HepG2 (cell line): ENCODE measurements around the gene FIBCD1. TPM values are rescaled to one million over a fixed set of nuclear protein-coding genes. Genes with fewer than 3 reads are reported as not detected.

Experiments used
- ATAC-seq: fragments of 200-7000 bp; cut with Tn5 transposase; 3 replicates; pipeline ENCODE4 v1.9.1; 2020; ENCODE audit warnings: mild to moderate bottlenecking, moderate library complexity
- BruUV-seq: library from RNA; stranded (reverse); fragments of 400-500 nt; replicated peaks from 2 replicates; lab custom pipeline; 2021; lab: Mats Ljungman, UMichigan
- CTCF ChIA-PET: fragments of 300-600 bp; formaldehyde crosslinking; extraction: SDS; loops from one replicate; lab custom pipeline; 2021; ENCODE audit warnings: low total read pairs, inconsistent platforms, low intra/inter-chr PET ratio; lab: Yijun Ruan, JAX
- POLR2A ChIA-PET: fragments of 350-600 bp; sonication (Branson Sonifier 250); formaldehyde crosslinking; loops from one replicate; lab custom pipeline; 2020; ENCODE audit warnings: antibody characterized with exemption, inconsistent platforms; lab: Yijun Ruan, JAX
- DNase-seq: peaks from one replicate; pipeline ENCODE4 v3.0.0-alpha.2; 2015; ENCODE audit warnings: low spot score
- FAIRE-seq: peaks from 3 replicates; lab custom pipeline; 2011; peaks lifted over from hg19 to GRCh38; lab: Jason Lieb, UNC
- H2AFZ ChIP-seq: one replicate; pipeline ENCODE4 v1.6.1; 2011; ENCODE audit warnings: low read length, inconsistent platforms
- H3K27ac ChIP-seq: fragments of 300-600 bp; 3 replicates; pipeline ENCODE4 v1.8.0; 2011; ENCODE audit warnings: mixed run types, mild to moderate bottlenecking, mixed read lengths, low read length, inconsistent platforms; ENCODE audit not compliant: insufficient read depth; ENCODE audit errors: extremely low read length
- H3K27me3 ChIP-seq, 2 experiments: fragments of 200-600 bp in 1 of 2; 2 replicates in 1 of 2; 3 replicates in 1 of 2; pipeline versions ENCODE4 v1.6.0 to v1.8.0; 2011; ENCODE audit warnings: low read length in 2 of 2, mild to moderate bottlenecking in 2 of 2, moderate library complexity in 2 of 2, inconsistent platforms in 1 of 2; ENCODE audit not compliant: insufficient read depth in 2 of 2, control insufficient read depth in 1 of 2
- H3K36me3 ChIP-seq, 2 experiments: fragments of 200-600 bp in 1 of 2; replicated peaks in 1 of 2; 2 replicates in 1 of 2; 3 replicates in 1 of 2; pipeline versions ENCODE4 v1.5.1 to v1.8.0; 2011; ENCODE audit warnings: low read length in 2 of 2, inconsistent platforms in 1 of 2; ENCODE audit not compliant: insufficient read depth in 2 of 2, control insufficient read depth in 1 of 2
- H3K4me1 ChIP-seq: 2 replicates; pipeline ENCODE4 v1.5.1; 2012; ENCODE audit warnings: low read length, inconsistent platforms; ENCODE audit not compliant: insufficient read depth
- H3K4me2 ChIP-seq: 2 replicates; pipeline ENCODE4 v1.6.0; 2011; ENCODE audit warnings: low read depth, low read length, inconsistent platforms
- H3K4me3 ChIP-seq, 3 experiments: fragments of 200-600 bp in 1 of 3; sonication (generic), shearing (Covaris generic) in 1 of 3; replicated peaks in 1 of 3; 2 replicates each; pipeline ENCODE4 v1.5.1; 2011 to 2016; ENCODE audit warnings: low read length in 3 of 3, inconsistent platforms in 2 of 3, low read depth in 2 of 3, mild to moderate bottlenecking in 2 of 3, control low read depth in 1 of 3, mixed read lengths in 1 of 3; ENCODE audit not compliant: insufficient read depth in 1 of 3
- H3K79me2 ChIP-seq: one replicate; pipeline ENCODE4 v1.6.1; 2011; ENCODE audit warnings: low read length, inconsistent platforms; ENCODE audit not compliant: insufficient read depth
- H3K9ac ChIP-seq: 2 replicates; pipeline ENCODE4 v1.6.0; 2011; ENCODE audit warnings: mild to moderate bottlenecking, low read depth, low read length, inconsistent platforms; ENCODE audit not compliant: insufficient read depth
- H3K9me3 ChIP-seq: 2 replicates; pipeline ENCODE4 v1.5.1; 2012; ENCODE audit warnings: mild to moderate bottlenecking, low read length
- H4K20me1 ChIP-seq: 2 replicates; pipeline ENCODE4 v1.6.0; 2011; ENCODE audit warnings: inconsistent platforms, mild to moderate bottlenecking, low read length, moderate library complexity; ENCODE audit not compliant: insufficient read depth
- ARID5B ChIP-seq: IDR thresholded peaks from 2 replicates; pipeline ENCODE4 v1.4.0; 2020; ENCODE audit warnings: mild to moderate bottlenecking, missing genetic modification reagents
- CEBPG ChIP-seq: IDR thresholded peaks from 2 replicates; pipeline ENCODE4 v1.6.1; 2016
- HDAC1 ChIP-seq: sonication (generic); formaldehyde crosslinking; IDR thresholded peaks from 2 replicates; pipeline ENCODE4 v1.5.1; 2020; ENCODE audit warnings: mild to moderate bottlenecking, missing genetic modification reagents
- HOXA3 ChIP-seq: sonication (generic); formaldehyde crosslinking; IDR thresholded peaks from 2 replicates; pipeline ENCODE4 v1.5.0; 2020; ENCODE audit warnings: missing genetic modification reagents
- KDM3A ChIP-seq: IDR thresholded peaks from 2 replicates; pipeline ENCODE4 v1.6.1; 2018; ENCODE audit warnings: low read depth, missing compliant biosample characterization
- MED1 ChIP-seq: sonication (generic); formaldehyde crosslinking; IDR thresholded peaks from 2 replicates; pipeline ENCODE4 v1.4.0; 2020; ENCODE audit warnings: missing genetic modification reagents
- RNF2 ChIP-seq: fragments of 450-650 bp; conservative IDR thresholded peaks from 2 replicates; pipeline ENCODE4 v1.6.1; 2016; ENCODE audit warnings: low read depth
- RNF219 ChIP-seq: sonication (generic); formaldehyde crosslinking; IDR thresholded peaks from 2 replicates; pipeline ENCODE4 v1.5.0; 2020; ENCODE audit warnings: mild to moderate bottlenecking, missing genetic modification reagents
- ZNF136 ChIP-seq: sonication (generic); formaldehyde crosslinking; IDR thresholded peaks from 2 replicates; pipeline ENCODE4 v1.8.1; 2022; ENCODE audit warnings: low read depth, mild to moderate bottlenecking, moderate library complexity, missing genetic modification reagents
- ZNF44 ChIP-seq: sonication (generic); formaldehyde crosslinking; IDR thresholded peaks from 2 replicates; pipeline ENCODE4 v1.5.1; 2020; ENCODE audit warnings: mild to moderate bottlenecking, missing genetic modification reagents
- ZNF570 ChIP-seq: sonication (generic); formaldehyde crosslinking; IDR thresholded peaks from 2 replicates; pipeline ENCODE4 v1.4.0; 2020; ENCODE audit warnings: mild to moderate bottlenecking, missing genetic modification reagents, borderline replicate concordance
- ZNF644 ChIP-seq: IDR thresholded peaks from 2 replicates; pipeline ENCODE4 v1.6.1; 2016; ENCODE audit warnings: low read depth
- WGBS: methylation state at CpG from one replicate; pipeline ENCODE4 v1.1.6; 2017; ENCODE audit warnings: low lambda C conversion rate; 5-methylcytosine and 5-hydroxymethylcytosine counted together
- in situ Hi-C: cut with HindIII; loops from 2 replicates; pipeline ENCODE4 v1.10.0; 2017; ENCODE audit warnings: low pct_unique_long_range_greater_than_20kb; ENCODE audit not compliant: extremely low pct_ligation_motif_present
- intact Hi-C: fragments of 100-400 bp; cut with micrococcal nuclease; formaldehyde crosslinking; loops from one replicate; pipeline ENCODE4 v1.10.0; 2022; ENCODE audit not compliant: unreplicated experiment
- polyA plus RNA-seq, 8 experiments: library from polyadenylated mRNA; depleted of rRNA in 3 of 8; stranded (reverse) in 7 of 8; unstranded in 1 of 8; fragments of >200 nt; fragmentation: Illumina TruSeq in 4 of 8; extraction: Trizol in 4 of 8; gene quantifications; 2 replicates each; pipeline versions ENCODE4 v1.2.1 to v1.2.3, GENCODE V29; 2011 to 2016; ENCODE audit warnings: low read depth in 4 of 8, missing spikeins in 1 of 8, mixed read lengths in 1 of 8; ENCODE audit not compliant: insufficient read depth in 1 of 8
- total RNA-seq, 5 experiments: library from RNA; depleted of rRNA; stranded (reverse); fragments of >200 nt; fragmentation: Illumina TruSeq; extraction: Trizol; gene quantifications; 2 replicates each; pipeline ENCODE4 v1.2.3, GENCODE V29; 2016; ENCODE audit warnings: low read depth in 1 of 5
- TF ChIP-seq, protein P1 (sequence below): sonication (generic); formaldehyde crosslinking; conservative IDR thresholded peaks from 2 replicates; pipeline ENCODE4 v1.4.0; 2020; ENCODE audit warnings: mild to moderate bottlenecking, missing genetic modification reagents, moderate library complexity

The FIBCD1 gene
- total and polyA plus RNA-seq, 2 of the 13 experiments (the other 11 are each of a cell fraction or from before 2014, with no cell fraction given): 0.55 to 0.89 TPM

DNA sequence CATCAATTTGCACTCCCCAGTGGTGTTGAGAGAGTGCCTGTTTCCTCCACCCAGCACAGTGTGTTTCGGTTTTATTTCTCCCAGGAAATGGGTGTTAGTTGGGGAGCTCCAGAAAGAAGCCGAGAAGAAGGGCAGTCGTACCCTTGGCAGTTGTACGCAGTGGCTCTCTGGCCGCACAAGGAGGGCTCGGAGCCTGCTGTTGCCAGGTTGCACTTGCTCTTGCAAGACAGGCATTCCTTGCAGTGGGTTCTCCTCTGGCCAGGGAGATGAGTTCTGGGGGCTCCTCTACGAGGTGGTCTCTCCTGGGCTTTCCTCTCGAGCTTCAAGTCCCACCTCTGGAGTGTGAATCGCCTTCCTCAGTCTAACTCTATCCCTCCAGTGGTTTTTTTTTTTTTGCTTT, 71.5 kb downstream of the FIBCD1 start (continued):
- no peak for TF ChIP-seq ZNF570
- TF ChIP-seq, protein P1, sequence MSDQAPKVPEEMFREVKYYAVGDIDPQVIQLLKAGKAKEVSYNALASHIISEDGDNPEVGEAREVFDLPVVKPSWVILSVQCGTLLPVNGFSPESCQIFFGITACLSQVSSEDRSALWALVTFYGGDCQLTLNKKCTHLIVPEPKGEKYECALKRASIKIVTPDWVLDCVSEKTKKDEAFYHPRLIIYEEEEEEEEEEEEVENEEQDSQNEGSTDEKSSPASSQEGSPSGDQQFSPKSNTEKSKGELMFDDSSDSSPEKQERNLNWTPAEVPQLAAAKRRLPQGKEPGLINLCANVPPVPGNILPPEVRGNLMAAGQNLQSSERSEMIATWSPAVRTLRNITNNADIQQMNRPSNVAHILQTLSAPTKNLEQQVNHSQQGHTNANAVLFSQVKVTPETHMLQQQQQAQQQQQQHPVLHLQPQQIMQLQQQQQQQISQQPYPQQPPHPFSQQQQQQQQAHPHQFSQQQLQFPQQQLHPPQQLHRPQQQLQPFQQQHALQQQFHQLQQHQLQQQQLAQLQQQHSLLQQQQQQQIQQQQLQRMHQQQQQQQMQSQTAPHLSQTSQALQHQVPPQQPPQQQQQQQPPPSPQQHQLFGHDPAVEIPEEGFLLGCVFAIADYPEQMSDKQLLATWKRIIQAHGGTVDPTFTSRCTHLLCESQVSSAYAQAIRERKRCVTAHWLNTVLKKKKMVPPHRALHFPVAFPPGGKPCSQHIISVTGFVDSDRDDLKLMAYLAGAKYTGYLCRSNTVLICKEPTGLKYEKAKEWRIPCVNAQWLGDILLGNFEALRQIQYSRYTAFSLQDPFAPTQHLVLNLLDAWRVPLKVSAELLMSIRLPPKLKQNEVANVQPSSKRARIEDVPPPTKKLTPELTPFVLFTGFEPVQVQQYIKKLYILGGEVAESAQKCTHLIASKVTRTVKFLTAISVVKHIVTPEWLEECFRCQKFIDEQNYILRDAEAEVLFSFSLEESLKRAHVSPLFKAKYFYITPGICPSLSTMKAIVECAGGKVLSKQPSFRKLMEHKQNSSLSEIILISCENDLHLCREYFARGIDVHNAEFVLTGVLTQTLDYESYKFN (CRISPR knock-in tag): no peak

GRCh38 chr9:130866474-130866965, 72.5 kb downstream of the FIBCD1 start:
- H2AFZ ChIP-seq: no peak overlapping the region
- no peaks in the 10 kb centered on the region for H3K79me2 ChIP-seq
- peak; percentile 89 for DNase-seq
- in situ Hi-C loops: no loop called here
- H3K4me1 ChIP-seq: peaks cover 8% of the 10 kb centered on the region
- FAIRE-seq: peak; percentile 96
- ChIA-PET CTCF (interaction anchor here (0.7 to 2.5 kb wide), 8 partner anchors 72 to 180 kb away, joined by 3 to 19 read pairs (median 8); partner anchors contain the start of gene FIBCD1), POLR2A (interaction anchor here (0.8 kb wide), 1 partner anchor 173 kb away, joined by 3 read pairs; the partner anchor contains the start of gene EXOSC2)
- 46% methylated on average over 4 of the region's 4 CpGs for WGBS
- intact Hi-C loops: loop anchor here (1.0 to 5.0 kb wide), 3 partner anchors 75 to 181 kb away; no protein-coding TSS in a partner anchor
- no peaks in the 10 kb centered on the region for H3K27me3 ChIP-seq
- peaks cover 13% of the 10 kb centered on the region for H4K20me1 ChIP-seq
- H3K4me2 ChIP-seq: no peak overlapping the region
- peak; percentile 91 for ATAC-seq
- no peaks in the 10 kb centered on the region for H3K9me3 ChIP-seq
- no peak overlapping the region for H3K4me3 ChIP-seq
- H3K36me3 ChIP-seq: peaks cover 22 to 64% of the 10 kb centered on the region in 2 experiments
- H3K27ac ChIP-seq: no peak overlapping the region
- no TSS peak for BruUV-seq
- no peak overlapping the region for H3K9ac ChIP-seq
- TF ChIP-seq HOXA3 (CRISPR knock-in tag): 0 out of 2 replicates have a peak, but pooled peaks have one; percentile 18
- no peak for TF ChIP-seq RNF219 (CRISPR knock-in tag)
- TF ChIP-seq CEBPG (CRISPR knock-in tag): 0 out of 2 replicates have a peak, but pooled peaks have one; percentile 31
- peak; percentile 49; the same call in 1 of the 2 replicates for TF ChIP-seq MED1 (CRISPR knock-in tag)
- 0 out of 2 replicates have a peak, but pooled peaks have one; percentile 35 for TF ChIP-seq HDAC1 (CRISPR knock-in tag)
- peak; percentile 30; the same call in 1 of the 2 replicates for TF ChIP-seq ARID5B (CRISPR knock-in tag)
- TF ChIP-seq ZNF44 (CRISPR knock-in tag): no peak
- no peak for TF ChIP-seq ZNF136
- TF ChIP-seq KDM3A (CRISPR knock-in tag): 0 out of 2 replicates have a peak, but pooled peaks have one; percentile 31
- no peak for TF ChIP-seq RNF2
- TF ChIP-seq ZNF644 (CRISPR knock-in tag): peak; percentile 60; the same call in 1 of the 2 replicates
